Activated T-cell treated with anti-CD3 and anti-CD28 coated beads for 24 hours (primary cell): ENCODE data around the gene PIGL.
"Not testable (repeated sequence)": the region's sequence is repeated elsewhere in the genome, so short reads cannot be mapped to it uniquely, and the experiment has no call there.

Experiments used
- DNase-seq: peaks from one replicate; pipeline ENCODE4 v3.0.0-alpha.2; 2020; ENCODE audit warnings: low read depth

Gene PIGL

DNA sequence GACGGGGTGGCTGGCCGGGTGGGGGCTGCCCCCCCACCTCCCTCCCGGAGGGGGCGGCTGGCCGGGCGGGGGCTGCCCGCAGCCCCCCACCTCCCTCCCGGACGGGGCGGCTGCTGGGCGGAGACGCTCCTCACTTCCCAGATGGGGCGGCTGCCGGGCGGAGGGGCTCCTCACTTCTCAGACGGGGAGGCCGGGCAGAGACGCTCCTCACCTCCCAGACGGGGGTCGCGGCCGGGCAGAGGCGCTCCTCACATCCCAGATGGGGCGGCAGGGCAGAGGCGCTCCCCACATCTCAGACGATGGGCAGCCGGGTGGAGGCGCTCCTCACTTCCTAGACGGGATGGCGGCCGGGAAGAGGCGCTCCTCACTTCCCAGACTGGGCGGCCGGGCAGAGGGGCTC, 95.1 kb downstream of the PIGL start:
- not testable (repeated sequence) for DNase-seq

DNA sequence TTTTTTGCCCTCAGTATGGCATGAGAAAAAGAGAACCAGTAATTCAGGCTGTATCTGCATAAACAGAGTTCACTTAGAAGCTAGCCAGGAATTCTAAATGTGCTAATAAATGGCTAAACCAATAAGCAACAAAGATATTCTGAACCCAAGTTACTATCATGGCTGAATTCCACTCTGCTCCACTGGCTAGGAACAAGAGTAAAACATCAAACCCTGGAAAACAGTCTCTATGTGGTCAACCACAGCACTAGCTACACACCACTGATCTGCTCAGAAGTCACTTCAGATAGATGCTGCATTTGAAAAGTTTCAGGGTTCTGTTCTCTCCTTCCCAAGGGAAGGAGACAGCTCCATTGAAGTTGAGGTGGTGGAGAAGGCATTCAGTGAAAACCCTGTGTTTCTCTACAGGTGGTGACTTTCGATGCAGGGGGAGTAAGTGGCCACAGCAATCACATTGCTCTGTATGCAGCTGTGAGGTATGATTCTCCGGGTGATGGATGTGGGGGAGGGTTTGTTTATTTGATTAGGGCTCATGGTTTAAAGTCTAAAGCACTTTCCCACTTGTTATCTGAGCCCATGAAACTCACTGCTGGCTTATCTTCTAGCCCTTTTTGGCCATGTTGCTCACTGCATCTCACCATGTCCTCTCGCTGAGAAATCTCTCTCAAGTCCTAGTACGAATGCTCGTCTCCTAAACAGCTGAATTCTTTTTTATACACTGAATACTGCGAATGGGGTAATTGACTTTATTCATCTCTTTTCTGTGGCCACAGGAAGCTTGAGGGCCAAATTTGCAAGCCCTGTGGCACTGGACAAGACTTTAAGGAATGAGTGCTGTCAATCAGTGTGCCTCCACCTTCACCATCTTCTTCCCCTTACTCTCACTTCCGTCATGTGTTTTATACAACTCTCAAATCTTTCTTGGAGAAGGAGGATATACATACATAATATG, 96.4 kb downstream of the PIGL start:
- DNase-seq = no peak

DNA sequence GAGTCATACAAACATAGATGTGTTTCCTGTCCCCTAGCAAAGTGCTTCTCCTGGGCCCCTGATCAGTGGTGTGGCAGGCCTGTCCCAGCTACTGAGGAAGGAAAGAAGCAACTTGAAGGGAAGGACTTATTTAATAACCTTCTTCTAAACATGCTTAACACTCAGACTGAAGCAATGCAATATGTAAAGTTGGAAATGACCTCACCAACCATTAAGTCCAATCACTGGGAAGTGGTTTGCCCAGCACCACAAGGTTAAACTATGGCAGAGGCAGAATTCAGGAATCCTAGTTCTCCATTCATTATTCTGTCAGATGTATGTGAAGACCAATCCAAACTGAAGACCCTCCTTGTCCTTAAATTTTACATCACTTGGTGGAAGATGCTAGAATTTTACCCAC, 97.2 kb downstream of the PIGL start:
- DNase-seq = no peak

DNA sequence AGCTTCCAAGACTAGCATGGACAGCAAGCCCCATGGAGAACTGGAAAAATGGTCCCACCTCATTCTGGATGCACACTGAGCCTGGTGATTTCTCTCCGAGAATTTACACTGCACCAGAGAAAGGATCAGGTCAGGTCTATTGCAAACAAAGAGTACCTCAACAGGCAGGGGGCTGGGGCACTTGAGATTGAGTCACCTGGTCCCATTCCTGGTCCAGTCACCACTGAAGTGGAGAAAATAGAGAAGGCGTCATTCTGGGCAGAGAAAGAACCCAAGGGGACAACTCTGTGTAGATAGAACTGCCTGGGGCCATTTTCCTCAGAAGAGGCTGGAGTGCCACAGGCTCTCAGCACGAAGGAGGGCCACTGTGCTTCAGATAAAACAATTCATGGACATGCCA, 97.8 kb downstream of the PIGL start:
- DNase-seq = no peak

DNA sequence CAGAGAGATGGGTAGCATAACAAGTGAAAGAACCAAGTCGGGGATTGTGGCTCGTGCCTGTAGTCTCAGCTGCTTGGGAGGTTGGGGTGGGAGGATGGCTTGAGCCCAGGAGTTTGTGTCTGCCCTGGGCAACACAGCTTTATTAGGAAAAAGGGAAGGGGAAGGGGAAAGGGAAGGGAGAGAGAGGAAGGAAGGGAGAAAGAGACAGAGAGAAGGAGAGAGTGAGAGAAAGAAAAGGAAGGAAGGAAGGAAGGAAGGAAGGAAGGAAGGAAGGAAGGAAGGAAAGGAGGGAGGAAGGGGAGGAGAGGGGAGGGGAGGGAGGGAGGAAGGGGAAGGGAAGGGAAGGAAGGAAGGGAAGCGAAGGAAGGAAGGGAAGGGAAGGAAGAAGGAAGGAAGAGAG, 103.0 kb downstream of the PIGL start:
- no peak for DNase-seq

DNA sequence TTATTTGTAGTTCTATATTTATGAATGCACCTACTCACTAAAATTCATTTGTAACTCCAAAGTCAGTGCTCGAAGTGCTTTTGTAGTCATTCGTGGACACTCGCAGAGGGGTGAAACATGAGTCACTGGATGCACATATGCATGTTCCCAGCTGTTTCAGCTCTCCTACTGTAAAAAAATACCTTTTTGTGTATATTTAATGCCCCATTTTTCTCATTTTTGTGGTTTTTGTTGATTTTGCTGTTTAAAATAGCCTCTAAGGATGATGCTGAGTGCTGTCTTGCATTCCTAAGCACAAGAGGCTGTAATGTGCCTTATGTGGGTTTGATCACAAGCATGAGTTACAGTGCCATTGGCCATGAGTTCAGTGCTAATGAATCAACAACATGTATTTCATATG, 105.6 kb downstream of the PIGL start:
- no peak for DNase-seq

DNA sequence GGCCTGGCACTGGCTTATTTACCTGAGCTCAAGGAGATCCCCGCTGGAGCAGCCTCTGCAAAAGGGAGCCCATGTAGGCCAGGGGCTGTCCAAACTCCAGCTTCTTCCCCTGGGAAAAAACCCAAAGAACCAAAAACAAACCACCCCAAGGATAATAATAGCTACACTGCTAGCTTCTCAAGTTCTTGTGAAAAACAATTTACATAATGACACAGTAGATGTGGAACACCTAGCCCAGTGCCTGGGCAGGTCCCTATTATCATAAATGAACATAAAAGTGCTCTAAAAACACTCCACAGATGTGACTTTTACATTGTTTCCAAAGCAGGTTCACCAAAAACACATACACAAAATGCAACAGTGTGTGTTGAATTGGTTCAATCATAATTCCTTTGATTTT, 109.0 kb downstream of the PIGL start:
- DNase-seq = no peak

DNA sequence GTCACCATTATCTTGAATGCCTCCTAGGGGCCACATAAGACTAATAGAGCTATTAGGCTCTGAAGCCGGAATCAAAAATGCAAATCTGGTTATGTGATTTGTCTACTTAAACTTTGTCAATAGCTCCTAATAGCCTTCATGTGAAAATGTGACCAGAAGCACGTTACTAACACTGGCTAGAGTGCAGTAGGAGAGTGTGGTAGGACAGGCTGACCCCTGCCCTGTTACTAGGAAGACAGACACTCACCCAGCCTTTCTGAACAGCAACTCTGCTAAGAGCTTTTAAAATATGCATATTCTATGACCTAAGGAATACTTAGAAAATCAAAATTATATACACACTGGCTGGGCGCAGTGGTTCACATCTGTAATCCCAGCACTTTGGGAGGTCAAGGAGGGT, 110.0 kb downstream of the PIGL start:
- DNase-seq = no peak

DNA sequence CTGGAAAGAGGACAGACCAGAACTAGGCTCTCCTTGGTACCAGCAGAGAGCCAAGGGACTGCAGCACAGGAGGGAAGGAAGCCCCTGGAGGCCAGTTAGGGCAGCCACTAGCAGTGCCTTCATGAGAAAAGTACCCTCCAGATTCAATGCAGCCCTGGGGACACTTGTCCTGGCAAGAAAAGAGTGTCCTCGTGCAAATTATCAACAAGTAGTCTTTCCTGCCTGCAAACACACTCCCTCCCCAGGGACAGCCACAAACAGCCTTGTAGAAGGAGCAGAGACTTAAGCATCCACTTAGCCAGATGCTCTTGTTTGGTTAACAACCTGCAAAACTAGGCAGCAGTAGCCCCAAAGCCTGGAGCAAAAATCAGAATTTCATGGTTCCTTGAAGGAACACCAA, 112.0 kb downstream of the PIGL start:
- DNase-seq = no peak

DNA sequence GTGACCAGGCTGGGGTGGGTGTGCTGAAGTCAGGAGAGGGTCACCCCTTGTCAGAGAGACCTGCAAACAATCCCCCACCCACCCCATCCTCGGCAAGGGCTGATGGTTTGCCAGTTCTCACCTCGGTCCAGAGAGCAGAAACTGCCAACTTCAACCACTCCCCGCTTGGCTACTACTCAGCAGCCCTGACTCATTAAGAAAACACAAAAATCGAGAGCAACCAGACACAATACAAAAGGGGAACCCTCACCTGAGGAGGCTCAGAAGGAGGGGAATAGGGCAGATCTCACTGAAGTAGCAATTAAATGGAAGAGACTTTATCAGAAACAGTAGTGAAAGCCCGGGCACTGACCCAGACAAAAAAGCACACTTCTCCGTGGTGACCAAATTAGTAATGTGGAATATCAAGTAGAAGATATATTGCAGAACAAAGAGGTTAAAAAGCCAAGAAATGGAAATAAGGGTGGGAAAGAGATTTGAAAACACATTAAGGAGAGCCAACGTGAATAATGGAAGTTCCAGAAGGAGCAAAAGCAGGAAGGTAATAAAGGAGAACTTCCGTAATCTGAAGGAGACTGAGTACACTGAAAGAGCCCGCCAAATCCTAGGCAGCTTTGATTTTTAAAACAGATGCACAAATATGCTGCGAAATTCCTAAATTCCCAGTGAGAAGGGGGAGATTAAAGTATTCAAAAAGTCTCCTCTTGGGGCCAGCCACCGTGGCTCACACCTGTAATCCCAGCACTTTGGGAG, 112.7 kb downstream of the PIGL start:
- no peak for DNase-seq

DNA sequence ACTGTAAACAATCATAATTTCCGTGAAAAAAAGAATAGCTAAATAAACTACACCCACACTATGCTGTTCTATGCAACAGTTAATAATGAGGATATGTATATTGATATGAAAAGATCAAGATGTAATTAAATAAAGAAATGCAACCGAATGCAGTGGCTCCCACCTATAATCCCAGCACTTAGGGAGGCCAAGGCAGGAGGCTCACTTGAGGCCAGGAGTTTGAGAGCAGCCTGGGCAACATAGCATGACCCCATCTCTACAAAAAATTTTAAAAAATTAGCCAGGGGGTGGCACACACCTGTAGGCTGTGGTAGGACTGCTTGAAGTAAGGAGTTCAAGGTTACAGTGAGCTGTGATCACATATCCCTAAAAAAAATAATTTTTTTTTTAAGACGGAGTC, 121.4 kb downstream of the PIGL start:
- DNase-seq = no peak

DNA sequence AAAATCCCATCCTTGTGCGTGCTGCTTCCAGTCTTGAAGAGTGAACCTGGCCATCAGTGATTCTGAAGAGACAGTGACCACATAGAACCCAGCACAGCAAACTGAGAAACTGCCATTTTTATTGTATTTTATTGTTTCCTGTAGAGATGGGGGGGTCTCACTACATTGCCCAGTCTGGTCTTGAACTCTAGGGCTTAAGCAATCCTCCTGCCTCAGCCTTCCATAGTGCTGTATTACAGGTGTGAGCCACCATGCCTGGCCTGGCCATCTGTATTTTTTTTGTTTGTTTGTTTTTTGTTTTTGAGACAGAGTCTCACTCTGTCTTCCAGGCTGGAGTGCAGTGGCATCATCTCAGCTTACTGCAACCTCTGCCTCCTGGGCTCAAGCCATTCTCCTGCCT, 122.4 kb downstream of the PIGL start:
- no peak for DNase-seq

DNA sequence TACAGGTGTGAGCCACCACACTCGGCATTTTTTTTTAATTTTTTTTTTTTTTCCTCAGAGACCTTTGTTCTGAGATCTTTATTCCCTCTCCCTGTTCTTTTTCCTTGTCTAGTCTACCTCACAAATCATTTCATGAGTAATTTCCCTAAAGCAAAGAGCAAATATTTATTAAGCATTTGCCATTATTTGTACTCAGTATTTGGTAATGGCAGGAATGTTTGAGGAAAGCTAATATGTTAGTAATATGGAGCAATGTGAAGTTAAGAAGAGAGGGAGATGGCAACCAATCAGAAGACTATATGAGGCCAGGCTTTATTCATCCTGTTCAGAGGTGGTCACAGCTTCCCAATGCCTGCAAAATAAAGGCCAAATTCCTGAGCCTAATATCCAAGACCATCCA, 122.9 kb downstream of the PIGL start:
- DNase-seq = no peak

DNA sequence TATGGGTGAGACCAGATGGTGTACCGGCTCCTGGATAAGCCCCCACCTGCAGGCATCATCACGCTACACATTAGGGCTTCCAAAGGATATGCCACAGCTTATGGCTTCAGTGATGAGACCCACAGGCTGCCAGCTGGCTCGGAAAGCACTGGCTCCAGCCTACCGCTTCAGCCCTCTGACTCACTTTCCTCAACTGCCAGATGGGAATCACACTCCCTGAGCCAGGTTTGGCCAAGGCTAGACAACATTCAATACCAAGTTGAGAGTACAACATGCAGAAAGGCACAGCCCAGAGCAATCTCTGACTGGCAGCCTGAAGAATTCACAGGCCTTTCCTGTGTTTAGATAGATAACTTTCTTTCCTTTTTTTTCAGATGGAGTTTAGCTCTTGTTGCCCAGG, 126.0 kb downstream of the PIGL start:
- no peak for DNase-seq

DNA sequence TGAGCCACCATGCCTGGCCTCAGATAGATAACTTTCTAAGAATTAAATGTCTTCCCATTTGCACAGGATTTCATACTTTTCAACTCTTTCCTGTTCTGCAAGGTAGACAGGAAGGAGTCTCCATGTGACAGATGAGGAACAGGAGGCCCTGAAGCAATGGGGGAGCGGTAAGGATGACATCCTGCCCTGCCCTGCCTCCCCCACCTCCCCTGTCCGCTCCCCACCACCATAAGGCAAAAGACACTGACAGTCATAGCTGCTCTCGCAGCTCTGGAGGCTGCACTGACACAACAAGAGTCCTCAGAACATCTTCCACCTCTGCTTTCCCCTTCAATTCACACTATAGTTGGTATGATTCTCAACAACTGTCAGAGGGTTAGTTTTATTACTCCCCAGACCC, 126.6 kb downstream of the PIGL start:
- DNase-seq = no peak

DNA sequence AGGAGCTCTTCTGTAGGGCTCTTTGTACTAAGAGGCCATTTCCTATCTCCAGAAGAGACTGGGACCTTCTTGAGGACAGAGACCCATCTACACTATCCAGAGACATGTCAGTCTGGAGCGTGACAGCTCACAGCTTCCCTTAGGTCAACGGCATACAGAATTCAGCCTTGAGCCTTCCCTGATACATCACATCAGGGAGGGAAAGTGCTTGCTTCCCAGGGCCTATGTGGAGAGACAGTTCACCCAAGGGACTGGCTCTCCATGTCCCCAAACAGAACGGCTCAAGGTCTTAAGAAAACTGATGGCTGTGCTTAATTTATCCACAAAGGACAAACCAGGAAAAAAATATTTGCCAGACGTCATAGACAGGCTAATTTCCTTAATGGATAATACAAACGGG, 128.6 kb downstream of the PIGL start:
- DNase-seq = no peak

DNA sequence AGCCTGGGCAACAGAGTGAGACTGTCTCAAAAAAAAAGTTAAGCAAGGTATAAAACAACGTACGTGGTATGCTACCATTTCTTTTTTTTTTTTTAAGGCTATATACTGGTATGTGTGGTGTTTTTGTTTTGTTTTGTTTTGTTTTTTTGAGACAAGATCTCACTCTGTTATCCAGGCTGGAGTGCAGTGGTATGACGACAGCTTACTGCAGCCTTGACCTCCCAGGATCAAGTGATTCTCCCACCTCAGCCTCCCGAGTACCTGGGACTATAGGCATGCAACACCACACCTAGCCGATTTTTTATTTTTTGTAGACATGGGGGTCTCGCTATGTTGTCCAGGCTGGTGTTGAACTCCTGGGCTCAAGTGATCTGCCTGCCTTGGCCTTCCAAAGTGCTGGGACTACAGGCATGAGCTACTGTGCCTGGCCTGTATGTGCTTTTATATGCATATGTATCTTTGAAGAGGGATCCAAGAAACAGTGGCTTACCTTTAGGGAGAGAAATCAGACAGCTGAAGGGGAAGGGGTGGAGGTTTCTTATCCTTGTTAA, 129.8 kb downstream of the PIGL start:
- DNase-seq = no peak

DNA sequence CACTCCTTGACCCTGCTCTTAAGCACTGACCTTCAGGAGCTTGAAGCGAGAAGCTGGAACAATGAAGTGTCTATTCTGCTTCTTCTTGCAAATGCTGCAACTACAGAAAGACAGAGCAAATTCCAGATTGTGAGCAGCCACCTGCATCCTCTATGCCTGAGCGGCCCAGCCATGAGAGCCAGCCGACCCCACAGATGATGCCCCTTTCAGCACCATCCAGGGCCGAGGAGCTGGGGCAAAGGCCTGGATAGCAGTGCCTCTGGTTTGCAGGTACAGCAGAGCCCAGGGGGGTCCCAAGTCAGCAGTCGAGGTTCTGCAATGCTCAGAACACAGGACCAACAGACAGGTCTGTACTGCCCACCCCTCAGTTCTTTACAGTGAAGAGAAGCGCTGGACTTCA, 131.6 kb downstream of the PIGL start:
- no peak for DNase-seq

DNA sequence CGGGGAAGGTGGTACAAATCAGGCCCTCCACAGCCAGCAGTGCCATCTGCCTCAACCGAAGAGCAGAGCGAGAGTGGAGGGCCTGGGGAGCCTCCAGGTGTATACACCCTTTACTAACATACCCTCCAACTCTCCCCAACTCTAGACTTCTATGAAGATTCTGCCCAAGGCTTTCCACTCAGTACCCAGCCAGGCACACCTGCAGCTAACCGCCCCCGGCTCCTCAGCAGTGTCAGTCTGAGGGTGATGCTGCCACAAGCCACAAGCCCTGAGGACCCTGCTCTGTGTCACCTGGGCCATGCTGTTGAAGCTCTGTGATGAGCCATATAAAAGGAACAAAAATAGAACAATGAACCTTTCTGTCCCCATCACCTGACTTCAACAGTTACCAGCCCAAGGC, 132.4 kb downstream of the PIGL start:
- DNase-seq = no peak

DNA sequence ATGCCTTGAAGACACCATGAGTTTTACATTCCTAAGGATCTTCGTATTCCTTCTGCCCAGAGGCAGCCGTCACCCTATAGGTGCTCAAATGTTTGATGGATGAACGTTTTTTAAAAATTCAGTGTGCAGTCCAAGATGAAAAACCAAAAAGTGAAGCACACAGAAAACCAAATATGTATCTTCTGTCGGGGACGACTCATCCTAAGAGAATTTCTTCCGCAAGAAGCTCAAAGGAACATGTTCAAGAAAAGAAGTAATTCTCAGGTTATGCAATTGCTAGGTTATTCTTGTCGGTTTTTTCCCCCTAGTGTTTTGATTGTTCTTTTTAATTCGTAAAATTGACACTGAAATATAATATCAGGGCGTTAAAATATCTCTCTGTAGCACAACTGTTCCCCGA, 134.8 kb downstream of the PIGL start:
- no peak for DNase-seq

DNA sequence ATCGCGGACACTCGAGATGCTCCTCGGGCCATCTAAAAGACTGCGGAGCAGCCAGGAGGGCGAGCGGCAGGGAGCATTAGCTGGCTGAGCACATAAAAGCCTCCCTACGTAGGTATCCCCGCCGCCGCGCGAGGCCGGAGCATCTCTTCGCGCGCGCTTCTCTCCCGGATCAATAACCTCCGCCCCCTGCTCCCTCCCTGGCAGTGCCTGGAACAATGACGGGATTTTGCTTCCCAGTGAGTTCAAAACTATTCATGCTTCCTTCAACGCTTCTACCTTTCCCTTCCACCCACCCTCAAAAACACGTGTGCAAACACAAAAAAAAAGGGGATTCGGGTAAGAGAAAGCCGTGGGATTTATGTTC, 135.3 kb downstream of the PIGL start:
- peak; percentile 10 for DNase-seq

DNA sequence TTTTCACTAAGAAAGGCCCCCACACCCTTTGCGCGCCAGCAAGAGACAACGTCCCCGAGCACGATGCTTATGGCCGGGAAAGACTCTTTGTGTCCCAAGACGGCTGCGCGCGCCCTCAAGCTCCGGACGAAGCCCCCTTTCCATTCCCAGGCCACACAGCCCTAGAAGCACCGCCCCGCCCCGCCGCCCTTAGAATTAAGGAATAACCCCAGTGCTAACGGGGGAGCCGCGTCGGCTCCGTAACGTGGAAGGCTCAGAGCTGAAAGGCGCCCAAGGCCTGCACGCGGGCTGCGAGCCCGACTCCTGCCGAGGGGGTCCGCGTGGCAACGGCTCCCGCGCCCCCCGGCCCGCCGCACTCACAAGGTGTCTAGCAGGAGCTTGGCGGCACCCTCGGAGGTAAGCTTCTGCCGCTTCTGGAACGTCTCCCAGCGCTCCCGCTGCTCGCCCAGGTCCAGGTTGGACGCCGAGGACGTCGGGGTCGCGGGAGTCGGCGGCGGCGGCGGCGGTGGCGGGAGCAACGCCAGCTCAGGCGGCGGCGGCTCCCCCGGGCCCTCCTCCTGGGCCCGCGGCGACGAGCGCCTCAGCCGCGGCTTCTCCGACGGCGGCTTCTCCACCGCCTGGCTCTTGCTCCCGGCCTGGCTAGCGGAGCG, 135.8 kb downstream of the PIGL start:
- DNase-seq = peak; percentile 24
